Panc1 (cell line): Measurements from ENCODE around the gene GOLGA6L7. TPM values are rescaled to one million over a fixed set of nuclear protein-coding genes. Genes with fewer than 3 reads are reported as not detected.
"Not testable (repeated sequence)": the region's sequence is repeated elsewhere in the genome, so short reads cannot be mapped to it uniquely, and the experiment has no call there.

Experiments used
- ATAC-seq: fragments of 200-7000 bp; cut with Tn5 transposase; 2 replicates; pipeline ENCODE4 v1.9.1; 2020; ENCODE audit warnings: mild to moderate bottlenecking, moderate library complexity
- BruUV-seq: library from RNA; stranded (reverse); fragments of 400-500 nt; replicated peaks from 2 replicates; lab custom pipeline; 2021; lab: Mats Ljungman, UMichigan
- CTCF ChIA-PET: fragments of 300-600 bp; sonication (Branson Sonifier 250); formaldehyde crosslinking; loops from one replicate; lab custom pipeline; 2022; ENCODE audit warnings: antibody characterized with exemption; lab: Charles Lee
- POLR2A ChIA-PET: fragments of 300-600 bp; sonication (Branson Sonifier 250); formaldehyde crosslinking; loops from one replicate; lab custom pipeline; 2022; ENCODE audit warnings: antibody characterized with exemption; lab: Charles Lee
- DNase-seq: peaks from one replicate; pipeline ENCODE4 v3.0.0-alpha.2; 2010; ENCODE audit warnings: low read depth, low spot score
- H3K27ac ChIP-seq: 2 replicates; pipeline ENCODE4 v1.5.1; 2011; ENCODE audit warnings: mild to moderate bottlenecking, low read length, inconsistent platforms
- H3K27me3 ChIP-seq: fragments of 200-500 bp; sonication (Bioruptor generic); 2 replicates; pipeline ENCODE4 v1.6.0; 2014; ENCODE audit warnings: low read length, inconsistent platforms; ENCODE audit not compliant: control insufficient read depth, insufficient read depth
- H3K36me3 ChIP-seq: fragments of 200-500 bp; sonication (Bioruptor generic); 2 replicates; pipeline ENCODE4 v1.5.1; 2014; ENCODE audit warnings: inconsistent platforms, mild to moderate bottlenecking, low read length, moderate library complexity; ENCODE audit not compliant: control insufficient read depth, insufficient read depth
- H3K4me1 ChIP-seq: 2 replicates; pipeline ENCODE4 v1.5.1; 2011; ENCODE audit warnings: inconsistent platforms, mild to moderate bottlenecking, low read length, moderate library complexity; ENCODE audit not compliant: control insufficient read depth, insufficient read depth
- H3K4me3 ChIP-seq, 2 experiments: 2 replicates each; pipeline ENCODE4 v1.5.1; 2011 to 2012; ENCODE audit warnings: low read depth in 2 of 2, low read length in 2 of 2, mild to moderate bottlenecking in 2 of 2, inconsistent platforms in 1 of 2, moderate library complexity in 1 of 2
- H3K9me3 ChIP-seq: fragments of 200-500 bp; sonication (Bioruptor generic); 2 replicates; pipeline ENCODE4 v1.5.1; 2014; ENCODE audit warnings: low read depth, mild to moderate bottlenecking, inconsistent platforms, low read length, moderate library complexity; ENCODE audit not compliant: control insufficient read depth, insufficient read depth
- in situ Hi-C: cut with HindIII; loops from 2 replicates; pipeline ENCODE4 v1.10.0; 2016; ENCODE audit warnings: low sequenced_read_pairs, low pct_unique_long_range_greater_than_20kb
- intact Hi-C: fragments of 100-400 bp; cut with micrococcal nuclease; formaldehyde crosslinking; loops from one replicate; pipeline ENCODE4 v1.10.0; 2022; ENCODE audit not compliant: unreplicated experiment
- total RNA-seq: library from RNA; stranded (reverse); gene quantifications from one replicate; pipeline ENCODE4 v1.2.1, GENCODE V29; 2021; ENCODE audit not compliant: unreplicated experiment

Gene GOLGA6L7
- total RNA-seq, 1 experiment from 2014 or later: not detected

DNA sequence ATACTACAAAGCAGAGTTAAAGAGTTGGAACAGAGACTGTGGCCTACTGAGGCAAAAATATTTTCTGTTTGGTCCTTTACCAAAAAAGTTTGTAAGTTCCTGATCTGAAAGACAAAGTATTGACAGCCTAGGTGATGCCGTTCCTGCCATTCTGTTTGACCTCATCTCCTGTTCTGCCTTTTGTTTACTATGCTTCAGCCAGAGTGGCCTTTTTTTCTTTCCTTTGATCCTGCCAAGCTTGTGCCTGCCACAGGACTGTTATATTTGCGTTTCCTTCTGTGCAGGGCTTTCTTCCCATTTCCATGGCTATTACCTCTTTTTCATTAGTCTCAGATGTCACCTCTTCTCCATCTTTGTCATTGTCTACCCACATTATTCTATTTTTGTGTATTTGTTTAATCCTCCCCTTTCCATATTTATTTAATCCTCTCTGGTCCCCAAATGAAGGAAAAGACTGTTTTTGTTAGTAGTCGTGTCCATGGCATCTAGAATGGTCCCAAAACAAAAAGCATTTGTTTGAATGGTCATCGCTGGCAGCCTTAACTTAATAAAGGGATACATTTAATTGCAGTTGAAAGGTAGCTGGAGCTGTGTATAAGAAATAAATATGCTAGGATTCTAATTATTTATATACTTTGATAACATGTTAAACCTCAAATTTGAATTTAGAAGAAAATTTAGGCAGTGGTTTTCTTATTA is 36.4 kb downstream of the GOLGA6L7 start:
- H3K27me3 ChIP-seq, BruUV-seq, ATAC-seq, CTCF ChIA-PET, intact Hi-C loops, POLR2A ChIA-PET, H3K4me3 ChIP-seq, DNase-seq, H3K27ac ChIP-seq, in situ Hi-C loops, H3K9me3 ChIP-seq, H3K4me1 ChIP-seq, H3K36me3 ChIP-seq: not testable (repeated sequence)

DNA sequence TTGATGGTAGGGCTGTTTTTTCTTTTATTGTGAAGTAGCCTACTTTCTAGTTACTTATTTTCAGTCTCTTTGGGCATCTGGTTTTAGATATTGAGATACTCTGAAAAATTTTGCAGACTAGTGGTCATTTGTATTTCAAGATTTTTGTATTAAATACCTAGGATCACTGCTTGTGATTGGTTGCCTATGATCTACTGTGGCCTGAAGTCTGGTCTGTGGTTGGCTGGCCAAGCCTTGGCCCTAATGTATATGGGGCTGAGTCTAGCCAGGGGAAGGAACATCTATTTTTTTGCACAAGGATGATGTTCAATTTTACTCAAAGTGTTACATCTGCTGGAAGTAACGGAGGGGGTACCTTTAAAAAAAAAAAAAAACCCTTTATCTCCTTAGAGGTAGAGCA is 38.0 kb downstream of the GOLGA6L7 start:
- DNase-seq, H3K27me3 ChIP-seq, H3K4me1 ChIP-seq, POLR2A ChIA-PET, H3K4me3 ChIP-seq, ATAC-seq, CTCF ChIA-PET, H3K27ac ChIP-seq, in situ Hi-C loops, H3K9me3 ChIP-seq, H3K36me3 ChIP-seq, intact Hi-C loops, BruUV-seq: not testable (repeated sequence)

DNA sequence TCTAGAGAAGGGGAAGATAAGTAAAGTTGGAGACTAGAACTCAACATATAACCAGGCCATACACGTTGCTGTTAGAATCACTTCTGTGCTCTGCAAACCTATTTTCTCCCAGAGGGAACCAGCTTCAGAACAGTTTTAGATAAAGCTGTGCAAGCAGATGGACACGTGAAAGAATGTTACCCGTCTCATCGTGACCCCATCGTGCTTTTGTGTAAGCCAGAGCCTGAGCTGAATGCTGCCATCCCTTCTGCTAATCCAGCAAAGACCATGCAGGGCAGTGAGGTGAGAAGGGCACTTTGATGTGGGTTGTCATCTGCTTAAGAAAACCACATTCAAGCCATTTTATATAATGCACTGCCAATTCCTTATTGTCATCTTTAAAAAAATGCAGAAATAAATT is 40.3 kb downstream of the GOLGA6L7 start:
- POLR2A ChIA-PET, H3K4me3 ChIP-seq, H3K36me3 ChIP-seq, intact Hi-C loops, BruUV-seq, H3K27me3 ChIP-seq, H3K9me3 ChIP-seq, H3K4me1 ChIP-seq, in situ Hi-C loops, ATAC-seq, H3K27ac ChIP-seq, CTCF ChIA-PET, DNase-seq: not testable (repeated sequence)

DNA sequence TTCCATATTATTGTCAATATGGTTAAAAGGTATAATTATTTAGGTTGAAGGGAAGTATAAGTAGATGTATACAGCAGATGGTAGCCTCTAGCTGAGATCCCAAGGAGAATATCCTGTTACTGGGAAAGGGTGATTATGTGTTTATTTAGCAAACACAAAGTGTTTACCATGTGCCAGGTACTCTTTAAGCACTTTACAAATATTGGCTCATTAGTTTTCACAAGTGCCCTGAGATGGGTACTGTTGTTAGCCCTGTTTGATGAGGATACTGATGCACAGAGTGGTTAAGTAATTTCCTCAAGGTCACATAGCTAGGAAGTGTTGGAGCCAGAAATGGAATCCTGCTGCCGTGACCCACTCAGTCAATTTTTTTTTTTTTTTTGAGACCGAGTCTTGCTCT is 48.1 kb downstream of the GOLGA6L7 start:
- H3K4me1 ChIP-seq, H3K27me3 ChIP-seq, intact Hi-C loops, in situ Hi-C loops, ATAC-seq, H3K9me3 ChIP-seq, BruUV-seq, CTCF ChIA-PET, H3K36me3 ChIP-seq, H3K4me3 ChIP-seq, POLR2A ChIA-PET, H3K27ac ChIP-seq, DNase-seq: not testable (repeated sequence)

DNA sequence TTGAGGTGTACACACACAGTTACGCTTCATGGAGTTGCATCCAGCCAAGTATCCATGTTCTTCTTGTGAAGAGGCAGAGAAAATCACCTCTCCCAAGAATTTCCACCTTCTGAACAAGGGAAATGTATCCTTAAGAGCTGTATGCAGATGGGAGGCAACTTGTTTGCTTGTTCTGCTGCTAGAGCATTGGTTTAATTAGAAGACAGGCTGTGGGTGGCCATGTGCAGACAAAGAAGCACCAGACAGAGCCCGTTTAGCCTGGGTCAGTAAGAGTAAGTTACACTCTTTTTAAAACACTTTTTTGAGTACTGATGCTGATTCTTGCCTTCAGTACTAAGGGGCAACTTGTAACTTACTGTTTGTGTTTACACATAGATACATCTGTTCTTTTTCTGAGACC is 50.2 kb downstream of the GOLGA6L7 start:
- H3K36me3 ChIP-seq, H3K9me3 ChIP-seq, in situ Hi-C loops, BruUV-seq, ATAC-seq, H3K27ac ChIP-seq, H3K27me3 ChIP-seq, intact Hi-C loops, CTCF ChIA-PET, DNase-seq, POLR2A ChIA-PET, H3K4me3 ChIP-seq, H3K4me1 ChIP-seq: not testable (repeated sequence)
